Endothelial cell of umbilical vein (primary cell): ENCODE results near the gene USE1. TPM values are rescaled to one million over a fixed set of nuclear protein-coding genes. Genes with fewer than 3 reads are reported as not detected.

ENCODE experiments used
- BruUV-seq: library from RNA; stranded (reverse); fragments of 400-500 nt; replicated peaks from 2 replicates; lab custom pipeline; 2021; lab: Mats Ljungman, UMichigan
- CTCF ChIA-PET: fragments of 300-600, 350-600 bp; sonication (Branson Sonifier 250); formaldehyde crosslinking; loops from one replicate; lab custom pipeline; 2021; ENCODE audit warnings: antibody characterized with exemption, inconsistent platforms; lab: Charles Lee
- POLR2A ChIA-PET: fragments of 300-600, 350-600 bp; sonication (Branson Sonifier 250); formaldehyde crosslinking; loops from one replicate; lab custom pipeline; 2021; ENCODE audit warnings: antibody characterized with exemption, inconsistent platforms; lab: Charles Lee
- DNase-seq: peaks from one replicate; pipeline ENCODE4 v3.0.0-alpha.2; 2011; ENCODE audit warnings: low read depth, low spot score
- FAIRE-seq: peaks from 2 replicates; lab custom pipeline; 2011; peaks lifted over from hg19 to GRCh38; lab: Jason Lieb, UNC
- H2AFZ ChIP-seq: 2 replicates; pipeline ENCODE4 v1.6.0; 2012; ENCODE audit warnings: low read depth, low read length, control low read depth, inconsistent platforms
- H3K27ac ChIP-seq: 2 replicates; pipeline ENCODE4 v1.5.1; 2011; ENCODE audit warnings: low read depth, mild to moderate bottlenecking, control low read depth, low read length, moderate library complexity; ENCODE audit not compliant: insufficient read depth
- H3K27me3 ChIP-seq, 2 experiments: 2 replicates each; pipeline versions ENCODE4 v1.6.0 to v1.6.1; 2011; ENCODE audit warnings: low read length in 2 of 2, mixed read lengths in 1 of 2; ENCODE audit not compliant: control insufficient read depth in 2 of 2, insufficient read depth in 2 of 2
- H3K36me3 ChIP-seq, 2 experiments: 2 replicates in 1 of 2; 3 replicates in 1 of 2; pipeline ENCODE4 v1.5.1; 2011; ENCODE audit warnings: low read length in 2 of 2, mild to moderate bottlenecking in 1 of 2, moderate library complexity in 1 of 2; ENCODE audit not compliant: control insufficient read depth in 2 of 2, insufficient read depth in 2 of 2; ENCODE audit errors: extremely low read depth in 1 of 2
- H3K4me1 ChIP-seq: 3 replicates; pipeline ENCODE4 v1.5.1; 2011; ENCODE audit warnings: mild to moderate bottlenecking, low read length; ENCODE audit not compliant: control insufficient read depth, insufficient read depth; ENCODE audit errors: extremely low read depth
- H3K4me2 ChIP-seq: 2 replicates; pipeline ENCODE4 v1.6.1; 2011; ENCODE audit warnings: low read length, control low read depth, mixed read lengths; ENCODE audit not compliant: insufficient read depth
- H3K4me3 ChIP-seq, 3 experiments: fragments of 200-600 bp in 1 of 3; sonication (generic), shearing (Covaris generic) in 1 of 3; replicated peaks in 1 of 3; 2 replicates each; pipeline ENCODE4 v1.5.1; 2011 to 2016; ENCODE audit warnings: control low read depth in 3 of 3, low read length in 3 of 3, mild to moderate bottlenecking in 2 of 3, inconsistent platforms in 1 of 3, low read depth in 1 of 3, moderate library complexity in 1 of 3; ENCODE audit not compliant: insufficient read depth in 1 of 3
- H3K79me2 ChIP-seq: 2 replicates; pipeline ENCODE4 v1.6.0; 2012; ENCODE audit warnings: low read length, inconsistent platforms; ENCODE audit not compliant: control insufficient read depth, insufficient read depth
- H3K9ac ChIP-seq: replicated peaks from 2 replicates; pipeline ENCODE3; 2011; ENCODE audit warnings: low read length, control low read depth; ENCODE audit not compliant: insufficient read depth; ENCODE audit errors: extremely low read depth
- H3K9me1 ChIP-seq: replicated peaks from 3 replicates; pipeline ENCODE4 v1.6.0; 2011; ENCODE audit warnings: mild to moderate bottlenecking, low read length; ENCODE audit not compliant: control insufficient read depth, insufficient read depth; ENCODE audit errors: extremely low read depth
- H3K9me3 ChIP-seq: replicated peaks from 2 replicates; pipeline ENCODE4 v1.5.1; 2012; ENCODE audit warnings: low read length, inconsistent platforms; ENCODE audit not compliant: control insufficient read depth, insufficient read depth
- H4K20me1 ChIP-seq: replicated peaks from 2 replicates; pipeline ENCODE3; 2011; ENCODE audit warnings: mild to moderate bottlenecking, low read length; ENCODE audit not compliant: control insufficient read depth, insufficient read depth; ENCODE audit errors: extremely low read depth
- CTCF ChIP-seq, 2 donors: IDR thresholded peaks; 1 replicate in 1 of 2; 2 replicates in 1 of 2; pipeline ENCODE4 v1.5.1; 2011; ENCODE audit warnings: low read length in 2 of 2, mild to moderate bottlenecking in 2 of 2, moderate library complexity in 2 of 2, control low read depth in 1 of 2, inconsistent platforms in 1 of 2, low read depth in 1 of 2; ENCODE audit not compliant: insufficient read depth in 1 of 2; ENCODE audit errors: extremely low read depth in 1 of 2
- EZH2 ChIP-seq: IDR thresholded peaks from 2 replicates; pipeline ENCODE4 v1.6.1; 2012; ENCODE audit warnings: borderline replicate concordance, low read depth, mild to moderate bottlenecking, moderate library complexity, low read length, inconsistent platforms; ENCODE audit not compliant: severe bottlenecking
- FOS ChIP-seq: IDR thresholded peaks from 2 replicates; pipeline ENCODE4 v1.6.1; 2011; ENCODE audit warnings: mild to moderate bottlenecking, low read length, moderate library complexity, borderline replicate concordance; ENCODE audit not compliant: insufficient read depth
- GATA2 ChIP-seq: IDR thresholded peaks from 2 replicates; pipeline ENCODE4 v1.7.0; 2011; ENCODE audit warnings: low read depth, mild to moderate bottlenecking, moderate library complexity, mixed read lengths, low read length; ENCODE audit not compliant: insufficient read length, insufficient read depth
- JUN ChIP-seq: IDR thresholded peaks from 2 replicates; pipeline ENCODE4 v1.6.1; 2011; ENCODE audit warnings: borderline replicate concordance, low read depth; ENCODE audit not compliant: insufficient read length, insufficient read depth
- MYC ChIP-seq: IDR thresholded peaks from one replicate; pipeline ENCODE4 v1.6.1; 2011; ENCODE audit warnings: mild to moderate bottlenecking, low read depth, low read length
- POLR2A ChIP-seq: IDR thresholded peaks from 2 replicates; pipeline ENCODE4 v1.6.1; 2012; ENCODE audit warnings: low read depth, mild to moderate bottlenecking, control low read depth, low read length
- POLR2AphosphoS5 ChIP-seq: IDR thresholded peaks from 2 replicates; pipeline ENCODE4 v1.6.1; 2012; ENCODE audit warnings: low read depth, mild to moderate bottlenecking, control low read depth, low read length, moderate library complexity; ENCODE audit not compliant: insufficient read depth
- dilution Hi-C: fragments of 300-500 bp; cut with MboI; formaldehyde crosslinking; loops from one replicate; pipeline ENCODE4 v1.15.0; 2019; ENCODE audit warnings: low sequenced_read_pairs; ENCODE audit not compliant: extremely low pct_ligation_motif_present
- intact Hi-C: fragments of 100-400 bp; cut with micrococcal nuclease; formaldehyde crosslinking; loops from one replicate; pipeline ENCODE4 v1.10.0; 2022
- polyA plus RNA-seq, 4 experiments: library from polyadenylated mRNA; depleted of rRNA in 3 of 4; stranded (reverse) in 3 of 4; unstranded in 1 of 4; fragments of >200 nt; gene quantifications; 2 replicates each; pipeline versions ENCODE4 v1.2.1 to v1.2.3, GENCODE V29; 2011 to 2012; ENCODE audit warnings: missing spikeins in 1 of 4
- total RNA-seq: library from RNA; stranded (reverse); gene quantifications from 2 replicates; pipeline ENCODE4 v1.2.3, GENCODE V29; 2021
- TF ChIP-seq, protein P1 (sequence below): IDR thresholded peaks from 2 replicates; pipeline ENCODE4 v1.6.1; 2011; ENCODE audit not compliant: insufficient read depth, insufficient read length

Gene USE1
- total and polyA plus RNA-seq, 2 donors (not counting 3 experiments of a cell fraction or from before 2014, with no cell fraction given) = 21.3 to 27.6 TPM

GRCh38 chr19:17248011-17248776 lies 33.0 kb downstream of the USE1 start:
- ChIA-PET CTCF (interaction anchor here (0.6 to 4.4 kb wide), 3 partner anchors 12 to 519 kb away, joined by 3 to 28 read pairs (median 5); no protein-coding TSS in a partner anchor), POLR2A (no interaction called here)
- FAIRE-seq = no peak
- intact Hi-C loops (no loop called here), dilution Hi-C loops (no loop called here)
- H3K9me3 ChIP-seq = no peaks in the 10 kb centered on the region
- no peak overlapping the region for H3K4me3 ChIP-seq
- H3K4me2 ChIP-seq = no peak overlapping the region
- H3K9me1 ChIP-seq = no peaks in the 10 kb centered on the region
- H2AFZ ChIP-seq = no peak overlapping the region
- no peaks in the 10 kb centered on the region for H4K20me1 ChIP-seq
- peaks cover 0 to 15% of the 10 kb centered on the region in 2 experiments for H3K36me3 ChIP-seq
- peaks cover 19% of the 10 kb centered on the region for H3K79me2 ChIP-seq
- BruUV-seq = no TSS peak
- DNase-seq = no peak
- TF ChIP-seq, protein P1, sequence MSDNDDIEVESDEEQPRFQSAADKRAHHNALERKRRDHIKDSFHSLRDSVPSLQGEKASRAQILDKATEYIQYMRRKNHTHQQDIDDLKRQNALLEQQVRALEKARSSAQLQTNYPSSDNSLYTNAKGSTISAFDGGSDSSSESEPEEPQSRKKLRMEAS = no peak
- no peak for TF ChIP-seq GATA2
- no peak for TF ChIP-seq POLR2A
- TF ChIP-seq FOS = no peak
- TF ChIP-seq POLR2AphosphoS5 = no peak
- no peak for TF ChIP-seq JUN
- no peak for TF ChIP-seq CTCF (IDR thresholded peaks at IDR 0.05; ENCODE audit: extremely low read depth in 1 of 2, insufficient read depth in 1 of 2, low read depth in 1 of 2, low read length in 2 of 2)
- no peak for TF ChIP-seq EZH2
- TF ChIP-seq MYC = no peak
- peaks cover 28% of the 10 kb centered on the region for H3K4me1 ChIP-seq
- H3K9ac ChIP-seq = no peak overlapping the region
- no peak overlapping the region for H3K27ac ChIP-seq
- H3K27me3 ChIP-seq = no peaks in the 10 kb centered on the region
